B cell (primary cell): ENCODE results near the gene EIF2AK2. TPM values are rescaled to one million over a fixed set of nuclear protein-coding genes. Genes with fewer than 3 reads are reported as not detected.

Experiments
- ATAC-seq: fragments of 200-7000 bp; cut with Tn5 transposase; one replicate; pipeline ENCODE4 v1.10.0; 2021; ENCODE audit warnings: low read depth, mild to moderate bottlenecking, moderate number of reproducible peaks, moderate library complexity
- CTCF ChIA-PET: fragments of 350-600 bp; sonication (Branson Sonifier 250); formaldehyde crosslinking; loops from one replicate; lab custom pipeline; 2021; ENCODE audit warnings: antibody characterized with exemption, inconsistent platforms; lab: Charles Lee
- POLR2A ChIA-PET: fragments of 350-600 bp; sonication (Branson Sonifier 250); formaldehyde crosslinking; loops from one replicate; lab custom pipeline; 2021; ENCODE audit warnings: antibody characterized with exemption; lab: Charles Lee
- DNase-seq: peaks from one replicate; pipeline ENCODE4 v3.0.0; 2013
- H2AFZ ChIP-seq: 2 replicates; pipeline ENCODE4 v1.6.1; 2012; ENCODE audit warnings: mild to moderate bottlenecking, low read depth, low read length; ENCODE audit not compliant: insufficient read depth, poor library complexity, severe bottlenecking
- H3K27ac ChIP-seq, 2 donors: 1 replicate in 1 of 2; 2 replicates in 1 of 2; pipeline ENCODE4 v1.5.1; 2012 to 2013; ENCODE audit warnings: low read length in 2 of 2, mild to moderate bottlenecking in 2 of 2, moderate library complexity in 1 of 2
- H3K27me3 ChIP-seq, 4 experiments: fragments of 200-600 bp in 1 of 4; sonication (generic) in 1 of 4; replicated peaks in 1 of 4; 1 replicate in 2 of 4; 2 replicates in 2 of 4; pipeline versions ENCODE4 v1.6.1 to v1.7.0; 2013 to 2016; ENCODE audit warnings: low read length in 3 of 4, mild to moderate bottlenecking in 2 of 4, mixed read lengths in 1 of 4, moderate library complexity in 1 of 4; ENCODE audit not compliant: insufficient read depth in 4 of 4, control insufficient read depth in 3 of 4; ENCODE audit errors: control extremely low read depth in 1 of 4
- H3K36me3 ChIP-seq, 2 experiments: replicated peaks in 1 of 2; 1 replicate in 1 of 2; 2 replicates in 1 of 2; pipeline versions ENCODE4 v1.6.1 to v1.7.1; 2013; ENCODE audit warnings: low read length in 1 of 2; ENCODE audit not compliant: insufficient read depth in 2 of 2, control insufficient read depth in 1 of 2; ENCODE audit errors: control extremely low read depth in 1 of 2, extremely low read depth in 1 of 2
- H3K4me1 ChIP-seq, 2 donors: fragments of 200-600 bp in 1 of 2; sonication (generic) in 1 of 2; 1 replicate in 1 of 2; 2 replicates in 1 of 2; pipeline versions ENCODE4 v1.5.1 to v1.6.1; 2013 to 2017; ENCODE audit warnings: low read length in 2 of 2; ENCODE audit not compliant: control insufficient read depth in 2 of 2, insufficient read depth in 2 of 2
- H3K4me2 ChIP-seq: replicated peaks from 2 replicates; pipeline ENCODE3; 2012; ENCODE audit warnings: mild to moderate bottlenecking, low read depth, low read length; ENCODE audit not compliant: poor library complexity, severe bottlenecking
- H3K4me3 ChIP-seq, 5 experiments: fragments of 200-600 bp in 1 of 5; sonication (generic) in 1 of 5; 1 replicate in 3 of 5; 2 replicates in 2 of 5; pipeline versions ENCODE4 v1.5.1 to v1.7.0; 2011 to 2016; ENCODE audit warnings: low read length in 4 of 5, mild to moderate bottlenecking in 4 of 5, low read depth in 2 of 5, control low read depth in 1 of 5, moderate library complexity in 1 of 5; ENCODE audit not compliant: insufficient read depth in 1 of 5; ENCODE audit errors: control extremely low read depth in 1 of 5, extremely low read depth in 1 of 5
- H3K79me2 ChIP-seq: fragments of 200-600 bp; sonication (generic); one replicate; pipeline ENCODE4 v1.6.0; 2016; ENCODE audit warnings: low read length; ENCODE audit not compliant: control insufficient read depth, insufficient read depth
- H3K9ac ChIP-seq: fragments of 200-600 bp; sonication (generic); 2 replicates; pipeline ENCODE4 v1.6.1; 2017; ENCODE audit warnings: mild to moderate bottlenecking, low read length, moderate library complexity
- H3K9me3 ChIP-seq, 3 donors: one replicate each; pipeline versions ENCODE4 v1.6.1 to v1.7.1; 2013; ENCODE audit warnings: low read length in 2 of 3; ENCODE audit not compliant: control insufficient read depth in 2 of 3, insufficient read depth in 1 of 3; ENCODE audit errors: control extremely low read depth in 1 of 3
- H4K20me1 ChIP-seq: 2 replicates; pipeline ENCODE4 v1.6.0; 2012; ENCODE audit warnings: mild to moderate bottlenecking, low read length; ENCODE audit not compliant: insufficient read depth, control insufficient read depth, poor library complexity, severe bottlenecking
- H3K27ac Mint-ChIP-seq: one replicate; pipeline ENCODE4 v1.8.0; 2021; ENCODE audit warnings: mixed read lengths
- H3K27me3 Mint-ChIP-seq: one replicate; pipeline ENCODE4 v1.8.0; 2021; ENCODE audit warnings: mixed read lengths
- H3K4me1 Mint-ChIP-seq: one replicate; pipeline ENCODE4 v1.8.0; 2021; ENCODE audit warnings: mixed read lengths
- H3K4me3 Mint-ChIP-seq: one replicate; pipeline ENCODE4 v1.8.0; 2021; ENCODE audit warnings: mixed read lengths
- H3K9me3 Mint-ChIP-seq: one replicate; pipeline ENCODE4 v1.8.0; 2022; ENCODE audit warnings: mixed read lengths; ENCODE audit not compliant: insufficient read depth
- CTCF ChIP-seq: fragments of 200-600 bp; IDR thresholded peaks from one replicate; pipeline ENCODE4 v1.8.0; 2022; ENCODE audit warnings: antibody characterized with exemption, mild to moderate bottlenecking
- EZH2 ChIP-seq: IDR thresholded peaks from 2 replicates; pipeline ENCODE4 v1.6.1; 2012; ENCODE audit warnings: borderline replicate concordance, low read depth, mild to moderate bottlenecking, moderate library complexity, low read length; ENCODE audit not compliant: insufficient read depth, poor library complexity, severe bottlenecking
- WGBS: methylation state at CpG from one replicate; pipeline ENCODE4 v1.1.5; 2013; ENCODE audit warnings: missing lambda C conversion rate; ENCODE audit not compliant: insufficient coverage; 5-methylcytosine and 5-hydroxymethylcytosine counted together
- intact Hi-C: fragments of 100-400 bp; cut with micrococcal nuclease; formaldehyde crosslinking; loops from one replicate; pipeline ENCODE4 v1.10.0; 2022
- polyA plus RNA-seq: library from polyadenylated mRNA; depleted of rRNA; stranded (reverse); fragments of >200 nt; gene quantifications from 2 replicates; pipeline ENCODE4 v1.2.3, GENCODE V29; 2012
- total RNA-seq, 2 donors: library from RNA; stranded (reverse); fragments of 120-200 nt in 1 of 2; gene quantifications; 1 replicate in 1 of 2; 2 replicates in 1 of 2; pipeline versions ENCODE4 v1.2.3 to v1.2.4, GENCODE V29; 2013 to 2022

The EIF2AK2 gene
- total and polyA plus RNA-seq, 2 donors (not counting 1 experiment from before 2014, with no cell fraction given): 6.5 to 36.9 TPM

DNA sequence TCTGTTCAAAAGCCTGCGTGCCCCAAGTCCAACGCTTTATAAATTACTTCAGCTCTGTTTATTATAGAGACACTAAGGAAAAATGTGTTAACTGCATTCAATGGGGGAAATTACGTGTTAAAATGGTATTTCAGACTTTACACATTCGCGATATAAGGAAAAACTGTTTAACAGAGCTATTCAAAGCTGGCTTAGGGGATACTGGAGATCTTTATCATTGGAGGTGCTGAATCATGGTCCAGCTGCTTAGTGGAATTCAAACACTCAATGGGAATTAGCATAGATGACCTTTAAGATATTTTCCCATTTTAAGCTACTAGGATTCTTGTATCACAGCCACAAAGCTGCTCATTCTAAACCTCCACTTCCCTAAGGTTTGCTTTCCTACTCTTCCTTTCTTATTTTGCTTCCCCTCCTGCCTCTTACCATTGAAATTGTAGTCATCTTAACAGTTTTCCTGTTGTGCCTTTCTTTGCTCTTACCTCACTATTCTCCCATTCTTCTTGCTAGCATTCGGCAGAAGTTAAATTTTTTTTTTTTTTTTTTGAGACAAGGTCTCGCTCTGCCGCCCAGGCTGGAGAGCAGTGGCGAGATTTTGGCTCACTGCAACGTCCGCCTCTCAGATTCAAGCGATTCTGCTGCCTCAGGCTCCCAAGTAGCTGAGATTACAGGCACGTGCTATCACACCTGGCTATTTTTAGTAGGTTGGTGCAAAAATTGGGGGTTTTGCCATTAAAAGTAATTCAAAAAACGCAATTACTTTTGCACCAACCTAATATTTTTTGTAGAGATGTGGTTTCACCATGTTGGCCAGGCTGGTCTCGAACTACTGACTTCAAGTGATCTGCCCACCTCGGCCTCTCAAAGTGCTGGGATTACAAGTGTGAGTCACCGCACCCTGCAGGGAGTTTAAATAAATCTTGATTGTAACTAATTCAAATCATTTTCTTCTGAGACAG lies 25.2 kb upstream of the EIF2AK2 start:
- no peak overlapping the region for H3K4me3 ChIP-seq
- H3K36me3 ChIP-seq: no peaks in the 10 kb centered on the region
- no peak overlapping the region for H2AFZ ChIP-seq
- peaks cover 20% of the 10 kb centered on the region for H3K27me3 Mint-ChIP-seq
- H3K27ac ChIP-seq: no peak overlapping the region
- ChIA-PET POLR2A (no interaction called here), CTCF (no interaction called here)
- no peak overlapping the region for H3K27ac Mint-ChIP-seq
- intact Hi-C loops: no loop called here
- peaks cover 0 to 2% (median 0%) of the 10 kb centered on the region in 4 experiments for H3K27me3 ChIP-seq
- ATAC-seq (no peak), DNase-seq (no peak)
- H3K9me3 Mint-ChIP-seq: no peaks in the 10 kb centered on the region
- H3K4me1 ChIP-seq: no peaks in the 10 kb centered on the region
- H3K4me1 Mint-ChIP-seq: no peaks in the 10 kb centered on the region
- H4K20me1 ChIP-seq: no peaks in the 10 kb centered on the region
- no peak overlapping the region for H3K9ac ChIP-seq
- 77% methylated on average over 8 of the region's 17 CpGs for WGBS
- no peaks in the 10 kb centered on the region for H3K9me3 ChIP-seq
- no peaks in the 10 kb centered on the region for H3K79me2 ChIP-seq
- no peak overlapping the region for H3K4me3 Mint-ChIP-seq
- H3K4me2 ChIP-seq: no peak overlapping the region
- TF ChIP-seq EZH2 (no peak), CTCF (no peak)

DNA sequence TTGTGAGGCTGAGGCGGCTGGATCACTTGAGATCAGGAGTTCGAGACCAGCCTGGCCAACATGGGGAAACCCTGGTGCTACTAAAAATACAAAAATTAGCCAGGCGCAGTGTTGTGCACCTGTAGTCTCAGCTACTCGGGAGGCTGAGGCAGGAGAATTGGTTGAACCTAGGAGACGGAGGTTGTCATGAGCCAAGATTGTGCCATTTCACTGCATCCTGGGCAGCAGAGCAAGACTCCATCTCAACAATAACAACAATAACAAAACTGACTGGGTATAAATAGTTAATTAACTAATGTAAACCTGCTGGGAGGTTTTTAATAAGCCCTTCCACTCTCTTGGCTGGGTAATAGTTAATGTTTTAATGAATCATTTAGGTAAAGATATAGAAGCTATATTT lies 23.9 kb upstream of the EIF2AK2 start:
- H3K4me1 Mint-ChIP-seq: no peaks in the 10 kb centered on the region
- no peak overlapping the region for H3K27ac Mint-ChIP-seq

More for the DNA sequence above, 23.9 kb upstream of the EIF2AK2 start:
- Mint-ChIP-seq H3K4me3 (no peak overlapping the region), H3K27me3 (peaks cover 16% of the 10 kb centered on the region), H3K9me3 (no peaks in the 10 kb centered on the region)
- Histone ChIP-seq H3K4me2 (no peak overlapping the region), H3K9me3 (no peaks in the 10 kb centered on the region), H3K36me3 (no peaks in the 10 kb centered on the region), H2AFZ (no peak overlapping the region), H3K9ac (no peak overlapping the region), H3K27ac (no peak overlapping the region), H3K4me3 (no peak overlapping the region), H3K4me1 (no peaks in the 10 kb centered on the region), H3K79me2 (no peaks in the 10 kb centered on the region), H3K27me3 (no peaks in the 10 kb centered on the region), H4K20me1 (no peaks in the 10 kb centered on the region)
- WGBS: 85% methylated on average over 4 of the region's 5 CpGs
- intact Hi-C loops: no loop called here
- ATAC-seq (no peak), DNase-seq (no peak)
- CTCF ChIA-PET: interaction anchor here (2.7 kb wide), 1 partner anchor 11 kb away, joined by 14 read pairs; no protein-coding TSS in a partner anchor
- TF ChIP-seq CTCF (no peak), EZH2 (no peak)
- POLR2A ChIA-PET: no interaction called here
